Uterine smooth muscle cell (primary cell): ENCODE data around the gene SLC13A4. TPM values are rescaled to one million over a fixed set of nuclear protein-coding genes. Genes with fewer than 3 reads are reported as not detected.

Experiments
- total RNA-seq: library from RNA; depleted of rRNA; stranded (reverse); fragments of >200 nt; gene quantifications from 2 replicates; pipeline ENCODE4 v1.2.3, GENCODE V29; 2014

SLC13A4 gene, protein sequence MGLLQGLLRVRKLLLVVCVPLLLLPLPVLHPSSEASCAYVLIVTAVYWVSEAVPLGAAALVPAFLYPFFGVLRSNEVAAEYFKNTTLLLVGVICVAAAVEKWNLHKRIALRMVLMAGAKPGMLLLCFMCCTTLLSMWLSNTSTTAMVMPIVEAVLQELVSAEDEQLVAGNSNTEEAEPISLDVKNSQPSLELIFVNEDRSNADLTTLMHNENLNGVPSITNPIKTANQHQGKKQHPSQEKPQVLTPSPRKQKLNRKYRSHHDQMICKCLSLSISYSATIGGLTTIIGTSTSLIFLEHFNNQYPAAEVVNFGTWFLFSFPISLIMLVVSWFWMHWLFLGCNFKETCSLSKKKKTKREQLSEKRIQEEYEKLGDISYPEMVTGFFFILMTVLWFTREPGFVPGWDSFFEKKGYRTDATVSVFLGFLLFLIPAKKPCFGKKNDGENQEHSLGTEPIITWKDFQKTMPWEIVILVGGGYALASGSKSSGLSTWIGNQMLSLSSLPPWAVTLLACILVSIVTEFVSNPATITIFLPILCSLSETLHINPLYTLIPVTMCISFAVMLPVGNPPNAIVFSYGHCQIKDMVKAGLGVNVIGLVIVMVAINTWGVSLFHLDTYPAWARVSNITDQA
- total RNA-seq, result under 0.01 and 0.22 TPM in 2 replicates

DNA sequence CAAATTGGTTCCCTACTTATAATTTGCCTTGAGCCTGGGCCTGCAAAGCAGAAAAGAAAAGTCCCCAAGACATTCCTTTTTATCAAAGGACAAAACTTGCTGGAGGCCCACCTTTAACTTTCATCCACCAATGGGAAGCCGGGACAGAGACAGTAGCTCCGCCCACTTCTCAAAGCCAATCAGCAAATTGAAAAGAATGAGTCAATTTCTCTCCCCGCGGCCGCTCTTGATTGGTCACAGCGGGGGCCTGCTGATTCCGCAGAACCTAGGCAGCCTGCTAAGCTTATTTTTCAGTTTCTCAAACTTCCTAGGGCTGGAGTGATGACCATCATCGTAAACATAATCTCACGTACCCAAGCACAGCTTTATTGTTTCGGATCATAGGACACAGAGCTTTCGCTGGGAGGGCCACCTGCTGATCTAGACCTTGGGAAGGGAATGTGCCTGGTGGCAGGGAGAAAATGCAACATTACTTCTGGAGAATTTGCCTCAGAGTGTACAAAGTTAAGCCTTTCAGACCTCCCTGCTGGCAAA lies at the start of gene SLC13A4:
TSS of gene SLC13A4 (minus strand) at position 51 of the 534 bp plus-strand sequence. CDS start 690 bp downstream, outside the sequence.

DNA sequence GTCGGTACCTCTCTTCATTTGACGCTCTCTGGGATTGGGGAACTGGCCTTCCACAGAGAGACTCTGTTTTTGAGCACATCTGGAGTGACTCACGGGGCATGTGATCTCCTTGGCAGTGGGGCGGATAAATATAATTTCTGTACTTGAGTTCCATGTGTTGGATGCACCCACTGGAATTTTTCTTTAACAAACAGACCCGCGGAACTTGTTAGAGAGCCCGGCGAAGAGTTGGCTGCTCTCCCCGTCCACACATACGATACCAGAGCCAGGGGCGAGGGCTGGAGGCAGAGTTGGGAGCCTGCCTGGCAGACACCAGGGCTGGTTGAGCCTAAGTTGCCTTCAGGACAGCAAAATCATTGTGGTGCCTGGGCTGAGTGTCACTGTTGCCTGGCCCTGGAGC lies 20.8 kb upstream of the SLC13A4 start, which contains the start of gene FAM180A:
TSS of gene FAM180A (minus strand) at position 44 of the 400 bp plus-strand sequence. CDS start 233 bp downstream, outside the sequence.

DNA sequence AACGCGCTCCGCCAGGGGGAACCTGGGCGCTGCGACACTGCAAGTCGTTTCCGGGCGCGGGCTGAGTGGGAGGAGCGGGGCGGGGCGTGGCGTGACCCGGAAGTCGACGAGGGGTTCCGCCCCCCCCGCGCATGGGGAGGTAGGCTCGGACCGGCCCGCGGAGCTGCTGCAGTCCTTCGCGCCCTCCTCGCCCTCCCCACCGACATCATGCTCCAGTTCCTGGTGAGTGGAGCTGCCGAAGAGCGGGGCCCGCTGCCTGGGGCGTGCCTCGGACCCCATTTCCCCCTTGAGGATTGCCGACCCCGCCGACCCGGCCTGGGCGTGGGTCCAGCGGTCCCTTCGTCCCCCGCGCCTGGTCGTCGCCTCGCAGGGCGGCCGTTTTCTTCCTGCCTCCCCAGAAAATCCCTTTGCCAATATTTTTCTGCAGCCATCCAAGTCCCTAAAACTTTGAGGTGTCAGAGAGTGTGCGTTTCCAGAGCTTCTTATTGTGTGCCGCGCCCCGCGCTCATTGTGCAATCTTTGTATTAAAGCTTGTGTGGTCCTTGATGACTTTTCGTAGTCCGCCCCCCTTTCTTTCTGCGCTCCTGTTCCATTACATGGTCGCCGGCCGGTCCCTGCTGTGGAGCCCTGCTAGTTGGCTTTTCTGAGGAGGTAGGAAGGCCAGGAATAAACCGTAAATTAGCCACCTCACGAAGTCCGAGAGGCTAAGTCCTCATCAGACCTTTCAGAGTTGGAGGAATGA lies 65.4 kb downstream of the SLC13A4 start, which contains the start of gene STMP1:
TSS of gene STMP1 (plus strand) at position 142 of the 742 bp plus-strand sequence.

Other genes with a start within 250 kb of the SLC13A4 start
- gene CNOT4, start 218.1 kb downstream of the SLC13A4 start, total RNA-seq, result 5.9 and 6.6 TPM in 2 replicates
- gene NUP205, start 170.3 kb downstream of the SLC13A4 start, total RNA-seq, result 49.5 and 101 TPM in 2 replicates
- 15.0 and 15.6 TPM in 2 replicates for gene STMP1, start 65.7 kb downstream of the SLC13A4 start, total RNA-seq
- 6.4 and 24.9 TPM in 2 replicates for gene FAM180A, start 20.6 kb upstream of the SLC13A4 start, total RNA-seq
- 144 and 150 TPM in 2 replicates for gene MTPN, start 249.2 kb upstream of the SLC13A4 start, total RNA-seq